Measurements from ENCODE around the gene STX1A. TPM values are rescaled to one million over a fixed set of nuclear protein-coding genes. Genes with fewer than 3 reads are reported as not detected.
"Not testable (repeated sequence)": the region's sequence is repeated elsewhere in the genome, so short reads cannot be mapped to it uniquely, and the experiment has no call there.

STX1A gene
- total RNA-seq, 3 donors from 2014 or later: 5.9 to 9.5 (median 8.5) TPM

- intact Hi-C loops (cut with DNase I; ENCODE audit: low total_unique reads): no loop called here
- DNase-seq (ENCODE audit: low spot score in 2 of 2): no peak
- H3K27me3 ChIP-seq: no peaks in the 10 kb centered on the region
- TF ChIP-seq POLR2A (IDR thresholded peaks at IDR 0.05) (no peak), POLR2AphosphoS5 (IDR thresholded peaks at IDR 0.05) (no peak)
- H3K9me3 ChIP-seq: no peaks in the 10 kb centered on the region
- H3K4me1 ChIP-seq: peaks cover 4 to 7% of the 10 kb centered on the region in 2 donors
- H3K4me3 ChIP-seq: no peak overlapping the region
- H3K36me3 ChIP-seq: no peaks in the 10 kb centered on the region
- no peak overlapping the region for H3K27ac ChIP-seq
These were observed 2.3 kb downstream of the STX1A start for GRCh38 chr7:73717025-73717807.

- no peak for DNase-seq (ENCODE audit: low spot score in 2 of 2)
- Histone ChIP-seq H3K9me3 (no peaks in the 10 kb centered on the region), H3K36me3 (no peaks in the 10 kb centered on the region), H3K27me3 (no peaks in the 10 kb centered on the region), H3K4me1 (peaks cover 4 to 7% of the 10 kb centered on the region in 2 donors), H3K4me3 (no peak overlapping the region), H3K27ac (no peak overlapping the region)
- TF ChIP-seq POLR2A (IDR thresholded peaks at IDR 0.05): no peak
- TF ChIP-seq CTCF (IDR thresholded peaks at IDR 0.05): no peak
- TF ChIP-seq POLR2AphosphoS5 (IDR thresholded peaks at IDR 0.05): no peak
- intact Hi-C loops (cut with DNase I; ENCODE audit: low total_unique reads): no loop called here
These were observed 3.1 kb downstream of the STX1A start for GRCh38 chr7:73716318-73716890.

GRCh38 chr7:73715648-73716317 is 3.7 kb downstream of the STX1A start:
- intact Hi-C loops (cut with DNase I; ENCODE audit: low total_unique reads): no loop called here
- Histone ChIP-seq H3K4me1 (peaks cover 4 to 7% of the 10 kb centered on the region in 2 donors), H3K27ac (peak overlapping the region in 1 of 2 donors; percentile 38)

GRCh38 chr7:73713319-73713718 is 6.2 kb downstream of the STX1A start:
- H3K36me3 ChIP-seq; H3K4me3 ChIP-seq; intact Hi-C loops (cut with DNase I; ENCODE audit: low total_unique reads); H3K9me3 ChIP-seq; H3K4me1 ChIP-seq; DNase-seq (ENCODE audit: low spot score in 2 of 2); H3K27ac ChIP-seq; H3K27me3 ChIP-seq: not testable (repeated sequence)

More at GRCh38 chr7:73715648-73716317, 3.7 kb downstream of the STX1A start:
- DNase-seq (ENCODE audit: low spot score in 2 of 2): no peak
- Histone ChIP-seq H3K27me3 (no peaks in the 10 kb centered on the region), H3K36me3 (no peaks in the 10 kb centered on the region), H3K4me3 (no peak overlapping the region), H3K9me3 (no peaks in the 10 kb centered on the region)
- TF ChIP-seq CTCF (IDR thresholded peaks at IDR 0.05) (no peak), POLR2AphosphoS5 (IDR thresholded peaks at IDR 0.05) (no peak), POLR2A (IDR thresholded peaks at IDR 0.05) (no peak)

- Histone ChIP-seq H3K9me3 (no peaks in the 10 kb centered on the region), H3K4me1 (no peaks in the 10 kb centered on the region), H3K4me3 (no peak overlapping the region), H3K27ac (no peak overlapping the region), H3K27me3 (no peaks in the 10 kb centered on the region), H3K36me3 (no peaks in the 10 kb centered on the region)
- TF ChIP-seq CTCF (IDR thresholded peaks at IDR 0.05) (no peak), POLR2AphosphoS5 (IDR thresholded peaks at IDR 0.05) (no peak), POLR2A (IDR thresholded peaks at IDR 0.05) (no peak)
- intact Hi-C loops (cut with DNase I; ENCODE audit: low total_unique reads): no loop called here
- DNase-seq (ENCODE audit: low spot score in 2 of 2): no peak
These were observed 6.7 kb downstream of the STX1A start for GRCh38 chr7:73712773-73713172.
